PC-3 (cell line): Measurements from ENCODE around the gene EHMT1. TPM values are rescaled to one million over a fixed set of nuclear protein-coding genes. Genes with fewer than 3 reads are reported as not detected.
A peak's percentile ranks its signal among the peaks of the same experiment; 100 is the strongest.

Experiments
- ATAC-seq: fragments of 200-7000 bp; cut with Tn5 transposase; 2 replicates; pipeline ENCODE4 v1.9.1; 2020; ENCODE audit warnings: mild to moderate bottlenecking, moderate library complexity
- BruUV-seq: library from RNA; stranded (reverse); fragments of 400-500 nt; replicated peaks from 2 replicates; lab custom pipeline; 2021; lab: Mats Ljungman, UMichigan
- CTCF ChIA-PET: fragments of 300-600 bp; sonication (Branson Sonifier 250); formaldehyde crosslinking; loops from one replicate; lab custom pipeline; 2022; ENCODE audit warnings: antibody characterized with exemption; lab: Charles Lee
- POLR2A ChIA-PET: fragments of 300-600 bp; sonication (Branson Sonifier 250); formaldehyde crosslinking; loops from one replicate; lab custom pipeline; 2022; ENCODE audit warnings: antibody characterized with exemption; ENCODE audit not compliant: unreplicated experiment; lab: Charles Lee
- DNase-seq: peaks from one replicate; pipeline ENCODE4 v3.0.0-alpha.2; 2015
- H2AFZ ChIP-seq: fragments of 300-600 bp; sonication (generic); 2 replicates; pipeline ENCODE4 v1.6.0; 2016; ENCODE audit warnings: antibody characterized with exemption, low read length
- H3F3A ChIP-seq: fragments of 300-600 bp; sonication (generic); one replicate; pipeline ENCODE4 v1.6.0; 2017; ENCODE audit warnings: antibody characterized with exemption, low read length, control low read depth, mild to moderate bottlenecking; ENCODE audit not compliant: unreplicated experiment
- H3K27ac ChIP-seq: fragments of 300-600 bp; sonication (generic); 2 replicates; pipeline ENCODE4 v1.5.1; 2016; ENCODE audit warnings: mild to moderate bottlenecking, low read length
- H3K27me3 ChIP-seq: fragments of 300-600 bp; sonication (generic); 2 replicates; pipeline ENCODE4 v1.6.1; 2016; ENCODE audit warnings: low read length, mixed read lengths
- H3K36me3 ChIP-seq: fragments of 300-600 bp; sonication (generic); 2 replicates; pipeline ENCODE4 v1.6.1; 2016; ENCODE audit warnings: low read depth, mixed run types, low read length, mixed read lengths
- H3K4me1 ChIP-seq: fragments of 300-600 bp; sonication (generic); 2 replicates; pipeline ENCODE4 v1.5.1; 2016; ENCODE audit warnings: low read length; ENCODE audit not compliant: insufficient read depth
- H3K4me2 ChIP-seq: fragments of 300-600 bp; sonication (generic); 2 replicates; pipeline ENCODE4 v1.6.0; 2016; ENCODE audit warnings: low read length
- H3K4me3 ChIP-seq: fragments of 300-600 bp; sonication (generic); 2 replicates; pipeline ENCODE4 v1.5.1; 2016; ENCODE audit warnings: mild to moderate bottlenecking, low read length, mixed read lengths
- H3K79me2 ChIP-seq: fragments of 300-600 bp; sonication (generic); 2 replicates; pipeline ENCODE4 v1.6.1; 2017; ENCODE audit warnings: low read length, mixed read lengths
- H3K9ac ChIP-seq: fragments of 300-600 bp; sonication (generic); 2 replicates; pipeline ENCODE4 v1.6.0; 2016; ENCODE audit warnings: mild to moderate bottlenecking, low read length
- H3K9me2 ChIP-seq: fragments of 300-600 bp; sonication (generic); replicated peaks from 2 replicates; pipeline ENCODE4 v1.6.1; 2016; ENCODE audit warnings: mixed run types, low read length, mixed read lengths
- H3K9me3 ChIP-seq: fragments of 300-600 bp; sonication (generic); 2 replicates; pipeline ENCODE4 v1.6.1; 2016; ENCODE audit warnings: low read length, mixed read lengths
- H4K20me1 ChIP-seq: fragments of 300-600 bp; sonication (generic); 2 replicates; pipeline ENCODE4 v1.6.1; 2016; ENCODE audit warnings: low read length, mixed read lengths
- CTCF ChIP-seq: fragments of 300-600 bp; sonication (generic); conservative IDR thresholded peaks from 2 replicates; pipeline ENCODE4 v1.5.1; 2017; ENCODE audit warnings: antibody characterized with exemption, low read depth, mild to moderate bottlenecking, low read length
- EZH2 ChIP-seq: fragments of 300-600 bp; sonication (generic); IDR thresholded peaks from one replicate; pipeline ENCODE4 v1.6.1; 2017; ENCODE audit warnings: antibody characterized with exemption, mild to moderate bottlenecking, low read length; ENCODE audit not compliant: unreplicated experiment
- EZH2phosphoT487 ChIP-seq: fragments of 300-600 bp; sonication (generic); IDR thresholded peaks from 2 replicates; pipeline ENCODE4 v1.6.1; 2018; ENCODE audit warnings: mild to moderate bottlenecking, antibody characterized with exemption, low read length, borderline replicate concordance
- intact Hi-C: fragments of 100-400 bp; cut with micrococcal nuclease; formaldehyde crosslinking; loops from 2 replicates; pipeline ENCODE4 v1.9.0; 2023
- total RNA-seq: library from RNA; depleted of rRNA; stranded (reverse); fragments of >200 nt; gene quantifications from 2 replicates; pipeline ENCODE4 v1.2.3, GENCODE V29; 2014

The EHMT1 gene
- total RNA-seq, 1 experiment from 2014 or later, result 42.8 TPM

GRCh38 chr9:137670391-137671195, 51.8 kb downstream of the EHMT1 start:
- ATAC-seq, result peak; percentile 76
- POLR2A ChIA-PET, result no interaction called here
- TF ChIP-seq EZH2 (no peak), EZH2phosphoT487 (no peak), CTCF (no peak)

GRCh38 chr9:137671196-137671538, 52.4 kb downstream of the EHMT1 start:
- POLR2A ChIA-PET, result no interaction called here
- intact Hi-C loops, result no loop called here
- CTCF ChIA-PET, result interaction anchor here (0.8 kb wide), 1 partner anchor 136 kb away, joined by 5 read pairs; no protein-coding TSS in a partner anchor

More at GRCh38 chr9:137670391-137671195, 51.8 kb downstream of the EHMT1 start:
- Histone ChIP-seq H3K9me2 (no peaks in the 10 kb centered on the region), H3K79me2 (peaks cover 52% of the 10 kb centered on the region), H3K27ac (no peak overlapping the region), H3F3A (no peaks in the 10 kb centered on the region), H3K4me1 (no peaks in the 10 kb centered on the region; the same call in 1 of the 2 replicates), H4K20me1 (no peaks in the 10 kb centered on the region; the same call in 1 of the 2 replicates), H2AFZ (no peak overlapping the region), H3K4me3 (no peak overlapping the region), H3K36me3 (no peaks in the 10 kb centered on the region; the same call in 1 of the 2 replicates), H3K9ac (no peak overlapping the region), H3K9me3 (no peaks in the 10 kb centered on the region), H3K27me3 (no peaks in the 10 kb centered on the region), H3K4me2 (no peak overlapping the region)
- intact Hi-C loops, result no loop called here
- CTCF ChIA-PET, result interaction anchor here (0.8 kb wide), 1 partner anchor 136 kb away, joined by 5 read pairs; no protein-coding TSS in a partner anchor
- BruUV-seq, result no TSS peak
- no peak for DNase-seq

More at GRCh38 chr9:137671196-137671538, 52.4 kb downstream of the EHMT1 start:
- H3K9me2 ChIP-seq, result no peaks in the 10 kb centered on the region
- no peaks in the 10 kb centered on the region for H3K27me3 ChIP-seq
- no peaks in the 10 kb centered on the region; the same call in 1 of the 2 replicates for H3K4me1 ChIP-seq
- no peak overlapping the region for H2AFZ ChIP-seq
- BruUV-seq, result no TSS peak
- no peak overlapping the region for H3K4me3 ChIP-seq
- H3K79me2 ChIP-seq, result peaks cover 46% of the 10 kb centered on the region
- DNase-seq, result no peak
- no peaks in the 10 kb centered on the region for H3K9me3 ChIP-seq
- no peaks in the 10 kb centered on the region for H3F3A ChIP-seq
- no peaks in the 10 kb centered on the region; the same call in 1 of the 2 replicates for H3K36me3 ChIP-seq
- no peak for TF ChIP-seq CTCF
- no peak for TF ChIP-seq EZH2
- no peak for TF ChIP-seq EZH2phosphoT487
- H4K20me1 ChIP-seq, result no peaks in the 10 kb centered on the region; the same call in 1 of the 2 replicates
- no peak overlapping the region for H3K27ac ChIP-seq
- no peak overlapping the region for H3K9ac ChIP-seq
- no peak for ATAC-seq
- no peak overlapping the region for H3K4me2 ChIP-seq
